Measurements from ENCODE around the gene NABP1.

- TF ChIP-seq, protein P1, sequence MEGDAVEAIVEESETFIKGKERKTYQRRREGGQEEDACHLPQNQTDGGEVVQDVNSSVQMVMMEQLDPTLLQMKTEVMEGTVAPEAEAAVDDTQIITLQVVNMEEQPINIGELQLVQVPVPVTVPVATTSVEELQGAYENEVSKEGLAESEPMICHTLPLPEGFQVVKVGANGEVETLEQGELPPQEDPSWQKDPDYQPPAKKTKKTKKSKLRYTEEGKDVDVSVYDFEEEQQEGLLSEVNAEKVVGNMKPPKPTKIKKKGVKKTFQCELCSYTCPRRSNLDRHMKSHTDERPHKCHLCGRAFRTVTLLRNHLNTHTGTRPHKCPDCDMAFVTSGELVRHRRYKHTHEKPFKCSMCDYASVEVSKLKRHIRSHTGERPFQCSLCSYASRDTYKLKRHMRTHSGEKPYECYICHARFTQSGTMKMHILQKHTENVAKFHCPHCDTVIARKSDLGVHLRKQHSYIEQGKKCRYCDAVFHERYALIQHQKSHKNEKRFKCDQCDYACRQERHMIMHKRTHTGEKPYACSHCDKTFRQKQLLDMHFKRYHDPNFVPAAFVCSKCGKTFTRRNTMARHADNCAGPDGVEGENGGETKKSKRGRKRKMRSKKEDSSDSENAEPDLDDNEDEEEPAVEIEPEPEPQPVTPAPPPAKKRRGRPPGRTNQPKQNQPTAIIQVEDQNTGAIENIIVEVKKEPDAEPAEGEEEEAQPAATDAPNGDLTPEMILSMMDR (IDR thresholded peaks at IDR 0.05) = no peak
- TF ChIP-seq POLR2AphosphoS5 (IDR thresholded peaks at IDR 0.05) = no peak
These were observed 42.0 kb downstream of the NABP1 start for GRCh38 chr2:191719938-191720337.
